Stimulated activated CD8-positive, alpha-beta memory T cell treated with anti-CD3 and anti-CD28 coated beads, Interleukin-4, amount 100 ng/mL, for 4 hours (primary cell): ENCODE results near the gene CGREF1.

Source experiments
- DNase-seq, 2 donors: peaks; one replicate each; pipeline ENCODE4 v3.0.0-alpha.2; 2020; ENCODE audit warnings: low read depth in 2 of 2, low spot score in 1 of 2

CGREF1 gene

GRCh38 chr2:27118525-27119329 is at the start of gene CGREF1:
TSS of gene CGREF1 (minus strand) at chr2:27119128. CDS start at chr2:27104366, 14,762 bp downstream.
- DNase-seq: no peak

GRCh38 chr2:27164960-27165763 is 46.2 kb upstream of the CGREF1 start:
- no peak for DNase-seq

GRCh38 chr2:27162151-27163121 is 43.5 kb upstream of the CGREF1 start:
- no peak for DNase-seq

- no peak for DNase-seq
Observed at GRCh38 chr2:27160191-27160590, 41.3 kb upstream of the CGREF1 start.

GRCh38 chr2:27159271-27159670 is 40.3 kb upstream of the CGREF1 start:
- DNase-seq: no peak

- no peak for DNase-seq
Observed at GRCh38 chr2:27158468-27158867, 39.5 kb upstream of the CGREF1 start.

- DNase-seq: no peak
Observed at GRCh38 chr2:27155069-27155520, 36.2 kb upstream of the CGREF1 start.

- no peak for DNase-seq
Observed at GRCh38 chr2:27154488-27154887, 35.6 kb upstream of the CGREF1 start.

GRCh38 chr2:27152796-27153464 is 34.0 kb upstream of the CGREF1 start:
- no peak for DNase-seq

GRCh38 chr2:27152102-27152795 is 33.3 kb upstream of the CGREF1 start:
- DNase-seq: no peak

GRCh38 chr2:27150639-27151230 is 31.8 kb upstream of the CGREF1 start:
- no peak for DNase-seq

GRCh38 chr2:27149570-27150405 is 30.9 kb upstream of the CGREF1 start:
- DNase-seq: no peak

GRCh38 chr2:27148801-27149439 is 30.0 kb upstream of the CGREF1 start, which contains the start of gene TCF23:
TSS of gene TCF23 (plus strand) at chr2:27149004. CDS start at chr2:27149134, 130 bp downstream.
- no peak for DNase-seq

- DNase-seq: no peak
Observed at GRCh38 chr2:27147935-27148334, 29.0 kb upstream of the CGREF1 start.

- no peak for DNase-seq
Observed at GRCh38 chr2:27145682-27146081, 26.8 kb upstream of the CGREF1 start.

GRCh38 chr2:27143285-27143684 is 24.4 kb upstream of the CGREF1 start:
- DNase-seq: no peak

- DNase-seq: no peak
Observed at GRCh38 chr2:27139310-27139709, 20.4 kb upstream of the CGREF1 start, which contains the start of gene PRR30. TSS of gene PRR30 (minus strand) at chr2:27139410. CDS start at chr2:27138329, 1,081 bp downstream.

- no peak for DNase-seq
Observed at GRCh38 chr2:27138111-27138510, 19.2 kb upstream of the CGREF1 start.
